NCI-H1417 treated with DMSO at 0.1 percent for 48 hours (cell line): ENCODE measurements around the gene PLEK2.
"Not testable (repeated sequence)": the region's sequence is repeated elsewhere in the genome, so short reads cannot be mapped to it uniquely, and the experiment has no call there.

Source experiments
- DNase-seq: peaks from one replicate; lab custom pipeline; 2025; lab: John Stamatoyannopoulos, UW

PLEK2 gene

DNA sequence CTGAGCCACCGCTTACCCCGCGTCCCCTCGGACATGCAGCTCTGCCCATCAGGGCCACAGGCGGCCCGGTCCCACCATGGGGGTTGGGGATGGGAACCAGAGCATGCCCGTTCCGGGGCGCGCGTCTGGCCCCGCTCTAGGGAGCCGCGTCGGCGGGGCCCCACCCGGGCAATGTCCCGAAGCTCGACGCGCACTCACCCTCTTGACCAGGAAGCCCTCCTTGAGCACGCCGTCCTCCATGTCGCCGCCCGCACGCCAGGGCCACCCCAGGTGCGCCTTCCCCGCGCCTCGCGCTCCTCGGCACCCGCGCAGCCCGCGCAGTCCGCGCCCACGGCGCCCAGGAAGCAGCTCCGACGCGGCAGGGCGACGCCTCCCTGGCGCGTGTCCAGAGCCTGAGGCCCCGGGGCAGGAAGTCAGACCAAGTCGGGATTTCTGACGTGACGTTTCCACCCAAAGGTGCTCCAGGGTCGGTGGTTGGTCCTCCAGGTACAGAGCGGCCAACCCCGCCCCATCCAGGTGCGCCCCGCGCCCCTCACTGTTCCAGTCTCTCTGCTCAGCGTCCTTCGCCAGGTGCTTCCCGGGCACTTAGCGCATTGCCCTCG is at the start of gene PLEK2:
PLEK2 (minus strand) TSS at position 346 of the 602 bp plus-strand sequence; CDS start at position 240, 106 bp downstream.
- no peak for DNase-seq

DNA sequence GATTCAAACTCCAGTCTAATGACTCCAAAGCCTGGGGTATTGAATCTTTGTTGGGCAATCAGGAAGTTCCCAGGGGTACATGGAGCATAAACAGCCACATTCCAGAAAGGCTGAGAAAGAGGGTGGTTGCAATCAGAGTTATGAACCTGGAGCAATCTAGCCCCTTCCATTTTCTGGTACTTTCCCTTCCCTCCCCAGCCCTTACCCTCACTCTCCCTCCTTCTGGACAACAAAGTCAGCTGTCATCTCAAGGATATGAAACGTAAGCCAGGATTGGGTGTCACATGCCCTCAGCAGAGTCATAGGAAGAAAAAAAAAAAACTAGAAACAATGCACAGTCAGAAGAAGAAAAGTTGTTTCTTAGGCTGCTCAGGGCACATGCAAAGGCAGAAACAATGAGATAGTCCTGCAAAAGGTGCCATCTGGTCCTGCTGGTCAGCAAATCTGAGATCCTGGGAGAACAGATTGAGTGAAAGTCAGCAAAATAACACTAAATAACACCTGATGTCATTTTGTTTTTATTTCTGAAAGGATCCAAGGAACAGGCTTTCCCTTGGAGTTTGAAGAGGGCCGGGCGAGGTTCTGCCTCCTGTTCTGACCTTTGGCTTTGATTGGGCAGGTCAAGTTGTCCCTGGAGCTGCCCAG is 49.5 kb upstream of the PLEK2 start:
- DNase-seq, result no peak

- no peak for DNase-seq
Measured at GRCh38 chr14:67459336-67459735, 47.4 kb upstream of the PLEK2 start.

GRCh38 chr14:67457782-67458181 is 45.8 kb upstream of the PLEK2 start:
- no peak for DNase-seq

DNA sequence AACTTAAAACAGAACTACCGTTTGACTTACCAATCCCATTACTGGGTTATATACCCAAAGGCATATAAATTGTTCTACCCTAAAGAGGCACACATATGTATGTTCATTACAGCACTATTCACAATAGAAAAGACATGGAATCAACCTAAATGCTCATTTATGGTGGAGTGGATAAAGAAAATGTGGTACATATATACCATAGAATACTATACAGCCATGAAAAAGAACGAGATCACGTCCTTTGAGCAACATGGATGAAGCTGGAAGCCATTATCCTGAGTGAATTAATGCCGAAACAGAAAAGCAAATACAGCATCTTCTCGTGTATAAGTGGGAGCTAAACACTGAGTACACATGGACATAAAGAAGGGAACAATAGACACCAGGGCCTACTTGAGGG is 44.8 kb upstream of the PLEK2 start:
- no peak for DNase-seq

DNA sequence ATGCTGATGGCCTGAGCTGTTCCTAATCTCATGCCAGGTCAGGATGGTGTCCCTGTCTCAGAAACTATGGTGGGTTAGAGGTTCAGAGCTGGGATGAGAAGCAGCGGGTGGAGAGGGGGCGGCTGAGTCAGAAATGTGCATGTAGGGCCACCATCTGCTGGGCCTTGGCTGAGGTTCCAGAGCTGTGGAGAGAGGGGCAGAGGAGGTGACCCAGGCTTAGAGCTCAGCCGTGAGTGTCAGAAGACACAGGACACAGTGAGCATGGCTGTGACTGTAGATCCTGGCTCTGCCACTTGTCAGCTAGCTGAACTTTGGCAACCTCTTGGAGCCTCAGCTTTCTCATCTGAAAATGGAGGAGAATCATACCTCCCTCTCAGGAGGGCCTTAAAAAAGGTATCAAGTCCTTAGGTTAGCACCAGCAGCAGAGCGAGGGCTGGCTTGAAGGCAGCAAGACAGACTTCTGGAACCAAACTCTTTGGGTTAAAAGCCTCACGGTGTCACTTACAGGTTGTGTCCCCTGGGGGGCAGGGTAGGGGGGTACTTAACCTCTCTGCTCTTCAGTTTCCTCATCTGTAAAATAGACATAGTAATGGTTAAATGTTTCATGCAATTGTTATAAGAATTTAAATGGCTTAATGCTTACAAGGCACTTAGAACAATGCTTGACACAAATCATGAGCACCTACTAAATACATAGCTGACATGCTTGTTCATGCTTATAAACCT is 41.8 kb upstream of the PLEK2 start:
- DNase-seq, result no peak

- not testable (repeated sequence) for DNase-seq
Measured at GRCh38 chr14:67451667-67452066, 39.7 kb upstream of the PLEK2 start.

- no peak for DNase-seq
Measured at GRCh38 chr14:67449096-67449495, 37.1 kb upstream of the PLEK2 start.

- no peak for DNase-seq
Measured at GRCh38 chr14:67447033-67447381, 35.0 kb upstream of the PLEK2 start.

DNA sequence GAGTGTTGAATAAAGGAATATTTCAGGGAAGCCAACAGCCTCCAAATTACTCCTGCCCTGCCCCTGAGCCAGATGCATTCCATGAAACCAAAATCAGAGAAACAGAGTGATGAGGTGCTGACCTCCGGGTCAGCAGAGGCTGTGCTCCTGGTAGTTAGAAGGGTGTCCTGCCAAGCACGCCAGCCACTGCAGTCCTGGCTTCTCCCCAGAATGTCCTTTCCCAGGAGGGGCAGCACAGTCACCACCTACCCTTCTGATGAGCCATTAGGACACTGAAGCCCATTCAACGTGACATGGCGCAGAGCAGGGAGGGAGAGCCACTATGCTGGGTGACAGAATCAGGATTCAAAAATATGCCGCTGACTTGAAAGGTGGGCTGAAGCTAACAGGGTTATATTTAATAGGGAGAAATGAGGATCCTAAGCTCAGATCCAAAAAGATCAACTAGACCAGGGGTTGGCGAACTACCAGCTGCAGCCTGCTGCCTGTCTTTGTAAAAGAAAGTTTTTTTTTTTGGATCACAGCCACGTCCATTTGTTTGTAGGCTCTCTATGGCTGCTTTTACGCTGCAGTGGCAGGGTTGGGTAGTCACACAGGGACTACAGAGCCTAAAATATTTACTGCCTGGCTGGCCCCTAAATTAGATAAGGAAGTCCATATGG is 34.5 kb upstream of the PLEK2 start:
- no peak for DNase-seq

- no peak for DNase-seq
Measured at GRCh38 chr14:67444395-67444794, 32.4 kb upstream of the PLEK2 start.

- DNase-seq, result no peak
Measured at GRCh38 chr14:67442139-67442906, 30.4 kb upstream of the PLEK2 start.

- DNase-seq, result no peak
Measured at GRCh38 chr14:67441672-67442071, 29.7 kb upstream of the PLEK2 start.

- no peak for DNase-seq
Measured at GRCh38 chr14:67441256-67441655, 29.3 kb upstream of the PLEK2 start.

DNA sequence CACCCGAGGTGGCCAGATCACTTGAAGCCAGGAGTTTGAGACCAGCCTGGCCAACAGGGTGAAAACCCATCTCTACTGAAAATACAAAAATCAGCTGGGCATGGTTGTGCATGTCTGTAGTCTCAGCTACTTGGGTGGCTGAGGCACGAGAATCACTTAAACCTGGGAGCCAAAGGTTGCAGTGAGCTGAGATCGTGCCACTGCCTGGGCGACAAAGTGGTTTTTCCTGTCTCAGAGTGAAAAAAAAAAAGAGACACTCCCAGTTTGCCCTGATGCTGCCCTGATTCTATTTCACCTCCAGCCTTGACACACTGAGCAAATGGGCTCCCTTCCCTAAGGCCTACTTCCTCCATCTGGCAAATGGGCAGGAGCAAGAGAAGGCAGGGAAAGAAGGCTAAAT is 28.5 kb upstream of the PLEK2 start:
- no peak for DNase-seq

DNA sequence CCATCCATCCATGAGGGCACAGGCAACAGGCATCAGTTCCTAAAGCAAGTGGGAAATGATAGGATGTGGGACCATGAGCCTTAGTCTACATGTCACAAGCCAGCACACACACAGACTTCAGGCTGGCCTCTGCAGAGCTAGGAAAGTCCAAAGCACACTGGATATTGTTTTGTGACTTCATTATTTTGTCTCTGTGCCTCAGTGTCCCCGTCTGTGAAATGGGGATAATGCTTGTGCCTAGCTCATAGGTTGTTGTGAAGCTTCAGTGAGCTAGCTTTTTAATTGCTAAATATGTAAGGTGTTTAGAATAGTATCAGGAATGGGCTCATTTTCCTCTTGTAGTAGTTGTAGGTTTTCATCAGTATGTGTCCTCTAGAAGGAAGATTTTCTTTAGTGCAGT is 27.0 kb upstream of the PLEK2 start:
- no peak for DNase-seq

- no peak for DNase-seq
Measured at GRCh38 chr14:67436006-67436866, 24.3 kb upstream of the PLEK2 start.

- no peak for DNase-seq
Measured at GRCh38 chr14:67435603-67436002, 23.6 kb upstream of the PLEK2 start.

- no peak for DNase-seq
Measured at GRCh38 chr14:67432050-67432564, 20.1 kb upstream of the PLEK2 start.

GRCh38 chr14:67429510-67430205 is 17.7 kb upstream of the PLEK2 start:
- DNase-seq, result no peak
